A549 (cell line): ENCODE measurements around the gene INSYN2B. TPM values are rescaled to one million over a fixed set of nuclear protein-coding genes. Genes with fewer than 3 reads are reported as not detected.

Source experiments
- ATAC-seq, 2 experiments: fragments of 200-7000 bp in 1 of 2; fragments of >200 bp in 1 of 2; cut with Nextera tagmentation in 1 of 2; cut with Tn5 transposase in 1 of 2; 3 replicates each; pipeline versions ENCODE4 v1.8.0 to v1.9.1; 2018 to 2020; ENCODE audit warnings: mild to moderate bottlenecking in 1 of 2, moderate library complexity in 1 of 2
- CTCF ChIA-PET: fragments of 300-600 bp; sonication (Branson Sonifier 250); formaldehyde crosslinking; extraction: SDS; loops from one replicate; lab custom pipeline; 2021; ENCODE audit warnings: antibody characterized with exemption, inconsistent platforms; lab: Yijun Ruan, JAX
- POLR2A ChIA-PET: fragments of 350-600 bp; formaldehyde crosslinking; extraction: SDS; loops from one replicate; lab custom pipeline; 2021; ENCODE audit warnings: antibody characterized with exemption, inconsistent platforms; lab: Yijun Ruan, JAX
- DNase-seq, 2 experiments: peaks; one replicate each; pipeline versions ENCODE4 v3.0.0 to v3.0.0-alpha.2; 2011 to 2016; ENCODE audit warnings: low read depth in 1 of 2, low spot score in 1 of 2
- FAIRE-seq: peaks from 2 replicates; lab custom pipeline; 2011; peaks lifted over from hg19 to GRCh38; lab: Jason Lieb, UNC
- H3K27ac ChIP-seq, 2 experiments: fragments of >200 bp; sonication (Bioruptor Twin); formaldehyde crosslinking; 3 replicates each; pipeline ENCODE4 v1.5.1; 2016 to 2017
- H3K4me1 ChIP-seq: fragments of >200 bp; sonication (Bioruptor Twin); formaldehyde crosslinking; 3 replicates; pipeline ENCODE4 v1.6.1; 2016
- H3K4me2 ChIP-seq: fragments of >200 bp; sonication (Bioruptor Twin); formaldehyde crosslinking; 3 replicates; pipeline ENCODE4 v1.6.1; 2016
- H3K4me3 ChIP-seq: fragments of >200 bp; sonication (Bioruptor Twin); formaldehyde crosslinking; 3 replicates; pipeline ENCODE4 v1.5.1; 2016
- H3K9me3 ChIP-seq: fragments of >200 bp; sonication (Bioruptor Twin); formaldehyde crosslinking; 3 replicates; pipeline ENCODE4 v1.6.1; 2016
- CHD2 ChIP-seq: fragments of 150-350 bp; IDR thresholded peaks from 2 replicates; pipeline ENCODE4 v1.6.1; 2014; ENCODE audit warnings: low read length; ENCODE audit not compliant: partially characterized antibody
- EHMT2 ChIP-seq: fragments of 200-600 bp; sonication (generic); IDR thresholded peaks from 2 replicates; pipeline ENCODE4 v1.6.1; 2016; ENCODE audit warnings: antibody characterized with exemption, low read depth, mild to moderate bottlenecking, moderate library complexity
- FOSL2 ChIP-seq, 2 experiments: fragments of 450-650 bp in 1 of 2; fragments of >200 bp in 1 of 2; sonication (Bioruptor Twin) in 1 of 2; formaldehyde crosslinking; IDR thresholded peaks; 2 replicates each; pipeline versions ENCODE4 v1.5.0 to v1.6.1; 2016 to 2020; ENCODE audit warnings: mild to moderate bottlenecking in 1 of 2, moderate library complexity in 1 of 2
- FOXS1 ChIP-seq: fragments of 250-450 bp; sonication (Bioruptor Pico); IDR thresholded peaks from 2 replicates; pipeline ENCODE4 v1.5.0; 2020; ENCODE audit warnings: mild to moderate bottlenecking, moderate library complexity
- GATA3 ChIP-seq: IDR thresholded peaks from 2 replicates; pipeline ENCODE4 v1.6.1; 2012; ENCODE audit warnings: borderline replicate concordance
- HEYL ChIP-seq: fragments of 250-450 bp; sonication (Bioruptor Pico); IDR thresholded peaks from 2 replicates; pipeline ENCODE4 v1.8.0; 2021; ENCODE audit warnings: mild to moderate bottlenecking, moderate library complexity
- HOXB13 ChIP-seq: fragments of 250-450 bp; sonication (Bioruptor Pico); IDR thresholded peaks from 2 replicates; pipeline ENCODE4 v1.5.0; 2020; ENCODE audit warnings: low read depth, mild to moderate bottlenecking, moderate library complexity
- JUN ChIP-seq, 2 experiments: fragments of >200 bp; sonication (Bioruptor Twin); formaldehyde crosslinking; IDR thresholded peaks; 2 replicates in 1 of 2; 3 replicates in 1 of 2; pipeline ENCODE4 v1.6.1; 2016 to 2017
- JUNB ChIP-seq: fragments of >200 bp; sonication (Bioruptor Twin); formaldehyde crosslinking; IDR thresholded peaks from 2 replicates; pipeline ENCODE4 v1.6.1; 2016
- NFE2L2 ChIP-seq: fragments of 150-350 bp; conservative IDR thresholded peaks from 2 replicates; pipeline ENCODE4 v1.6.1; 2014; ENCODE audit warnings: low read length
- PHF8 ChIP-seq: fragments of 200-600 bp; sonication (generic); IDR thresholded peaks from 2 replicates; pipeline ENCODE4 v1.6.1; 2016; ENCODE audit warnings: low read depth, mild to moderate bottlenecking, antibody characterized with exemption, moderate library complexity, borderline replicate concordance
- POLR2A ChIP-seq: IDR thresholded peaks from 2 replicates; pipeline ENCODE4 v1.6.1; 2012; ENCODE audit warnings: mild to moderate bottlenecking, low read length
- TFCP2L1 ChIP-seq: fragments of 250-450 bp; sonication (Bioruptor Pico); IDR thresholded peaks from 2 replicates; pipeline ENCODE4 v1.5.0; 2021; ENCODE audit warnings: mild to moderate bottlenecking
- WGBS: methylation state at CpG from one replicate; pipeline ENCODE4 v1.1.6; 2017; ENCODE audit errors: missing lambda C conversion rate; 5-methylcytosine and 5-hydroxymethylcytosine counted together
- polyA plus RNA-seq, 4 experiments: library from polyadenylated mRNA; depleted of rRNA in 3 of 4; stranded (reverse); fragments of >200 nt; fragmentation: RNase III in 1 of 4; extraction: RNeasy Plus Mini Kit Qiagen cat#74134 plus additional on column Dnase treatment in 1 of 4; gene quantifications; 2 replicates in 3 of 4; 3 replicates in 1 of 4; pipeline ENCODE4 v1.2.3, GENCODE V29; 2011 to 2017
- TF ChIP-seq, protein P1 (sequence below): IDR thresholded peaks from 2 replicates; pipeline ENCODE4 v1.6.1; 2012
- TF ChIP-seq, protein P2 (sequence below): fragments of >200 bp; sonication (Bioruptor Twin); formaldehyde crosslinking; IDR thresholded peaks from 2 replicates; pipeline ENCODE4 v1.6.1; 2016
- TF ChIP-seq, protein P3 (sequence below): fragments of >200 bp; sonication (Bioruptor Twin); formaldehyde crosslinking; IDR thresholded peaks from 3 replicates; pipeline ENCODE4 v1.6.1; 2016
- TF ChIP-seq, protein P4 (sequence below): fragments of 200-600 bp; sonication (generic); IDR thresholded peaks from 2 replicates; pipeline ENCODE4 v1.6.1; 2016; ENCODE audit warnings: antibody characterized with exemption, mild to moderate bottlenecking, moderate library complexity

The INSYN2B gene
- polyA plus RNA-seq, 2 of the 4 experiments (the other 2 are of a cell fraction): 0.26 to 0.46 TPM

DNA sequence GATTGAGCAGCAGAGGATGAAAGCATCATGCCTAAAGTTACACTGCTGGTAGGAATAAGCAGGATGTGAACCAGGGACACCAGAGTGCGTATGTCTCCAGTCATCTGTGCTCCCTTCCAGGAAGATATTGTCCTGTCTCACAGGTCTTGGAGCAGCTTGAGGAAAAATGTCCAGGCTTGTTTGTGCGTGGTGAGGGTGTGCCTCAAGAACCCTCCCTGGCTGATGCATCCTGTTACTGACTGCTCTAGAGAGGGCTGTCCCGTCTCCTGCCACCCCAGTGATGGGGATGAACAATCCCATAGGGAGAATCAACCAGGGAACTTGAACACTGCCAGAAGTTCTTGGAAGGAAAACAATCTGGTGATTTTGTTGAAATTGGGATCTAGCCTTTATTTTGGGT, 132.0 kb downstream of the INSYN2B start:
- Histone ChIP-seq H3K9me3 (peaks cover 25% of the 10 kb centered on the region), H3K4me2 (no peak overlapping the region), H3K4me1 (no peaks in the 10 kb centered on the region), H3K4me3 (no peak overlapping the region), H3K27ac (no peak overlapping the region)
- 43% methylated on average over 2 of the region's 3 CpGs for WGBS
- ChIA-PET POLR2A (no interaction called here), CTCF (interaction anchor here (1.8 kb wide), 1 partner anchor 42 kb away, joined by 4 read pairs; no protein-coding TSS in a partner anchor)
- TF ChIP-seq, protein P1, sequence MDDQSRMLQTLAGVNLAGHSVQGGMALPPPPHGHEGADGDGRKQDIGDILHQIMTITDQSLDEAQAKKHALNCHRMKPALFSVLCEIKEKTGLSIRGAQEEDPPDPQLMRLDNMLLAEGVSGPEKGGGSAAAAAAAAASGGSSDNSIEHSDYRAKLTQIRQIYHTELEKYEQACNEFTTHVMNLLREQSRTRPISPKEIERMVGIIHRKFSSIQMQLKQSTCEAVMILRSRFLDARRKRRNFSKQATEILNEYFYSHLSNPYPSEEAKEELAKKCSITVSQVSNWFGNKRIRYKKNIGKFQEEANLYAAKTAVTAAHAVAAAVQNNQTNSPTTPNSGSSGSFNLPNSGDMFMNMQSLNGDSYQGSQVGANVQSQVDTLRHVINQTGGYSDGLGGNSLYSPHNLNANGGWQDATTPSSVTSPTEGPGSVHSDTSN: no peak
- TF ChIP-seq JUN (IDR thresholded peaks at IDR 0.05) (no peak), GATA3 (no peak)
- TF ChIP-seq, protein P2, sequence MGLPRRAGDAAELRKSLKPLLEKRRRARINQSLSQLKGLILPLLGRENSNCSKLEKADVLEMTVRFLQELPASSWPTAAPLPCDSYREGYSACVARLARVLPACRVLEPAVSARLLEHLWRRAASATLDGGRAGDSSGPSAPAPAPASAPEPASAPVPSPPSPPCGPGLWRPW: no peak
- no peak for ATAC-seq
- no peak for FAIRE-seq
- DNase-seq: no peak

DNA sequence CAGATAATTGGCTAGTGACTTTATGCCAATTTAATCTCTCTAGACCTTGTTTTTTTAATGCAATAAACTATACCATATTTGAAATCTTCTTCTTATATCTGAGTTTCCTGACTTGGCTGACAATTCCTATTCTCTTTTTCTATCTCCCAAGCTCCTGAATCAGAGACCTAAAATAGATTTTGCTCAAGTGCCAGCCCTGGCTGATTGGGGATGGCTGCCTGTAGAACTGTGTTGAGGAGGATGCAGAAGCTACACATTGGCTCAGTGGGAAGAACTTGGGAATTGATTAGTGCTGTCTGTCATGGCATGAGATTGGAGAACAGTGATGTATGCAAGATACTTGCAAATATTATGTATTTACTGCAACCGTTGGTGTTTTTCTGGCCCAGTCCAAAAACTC, 132.8 kb downstream of the INSYN2B start:
- Histone ChIP-seq H3K9me3 (peaks cover 20% of the 10 kb centered on the region), H3K4me3 (no peak overlapping the region), H3K4me1 (no peaks in the 10 kb centered on the region), H3K27ac (no peak overlapping the region), H3K4me2 (no peak overlapping the region)
- DNase-seq (no peak), ATAC-seq (no peak), FAIRE-seq (no peak)
- CTCF ChIA-PET: interaction anchor here (0.7 kb wide), 1 partner anchor 20 kb away, joined by 3 read pairs; no protein-coding TSS in a partner anchor
- POLR2A ChIA-PET: no interaction called here
- TF ChIP-seq CHD2 (no peak), POLR2A (no peak), HOXB13 (CRISPR knock-in tag) (no peak)
- WGBS: 59% methylated on average over 1 of the region's 1 CpG

DNA sequence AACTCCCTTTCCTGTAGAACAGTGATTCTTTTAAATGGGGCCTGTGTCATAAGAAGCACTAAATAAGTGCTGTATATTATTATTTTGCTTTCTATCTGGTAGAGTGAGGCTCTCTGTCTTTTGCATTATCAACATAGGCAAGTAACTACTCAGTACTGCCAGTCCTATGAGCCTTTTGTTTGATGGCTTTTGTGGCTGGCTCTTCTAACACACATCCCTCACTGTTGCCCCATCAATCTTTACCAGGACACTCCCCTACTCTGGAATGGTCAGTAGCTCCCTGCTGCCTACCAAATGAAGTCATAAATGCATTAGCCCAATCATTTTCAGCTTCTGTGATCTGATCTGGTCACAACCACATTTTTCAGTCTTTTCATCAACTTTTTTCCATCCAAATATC, 137.6 kb downstream of the INSYN2B start:
- Histone ChIP-seq H3K4me2 (no peak overlapping the region), H3K27ac (no peak overlapping the region), H3K4me1 (no peaks in the 10 kb centered on the region), H3K4me3 (no peak overlapping the region), H3K9me3 (no peaks in the 10 kb centered on the region)
- TF ChIP-seq NFE2L2 (no peak), HEYL (no peak), POLR2A (no peak), PHF8 (no peak), FOXS1 (CRISPR knock-in tag) (no peak), JUNB (no peak), EHMT2 (no peak), TFCP2L1 (CRISPR knock-in tag) (no peak), FOSL2 (IDR thresholded peaks at IDR 0.05) (no peak), FOSL2 (CRISPR knock-in tag; IDR thresholded peaks at IDR 0.05) (no peak)
- TF ChIP-seq, protein P3, sequence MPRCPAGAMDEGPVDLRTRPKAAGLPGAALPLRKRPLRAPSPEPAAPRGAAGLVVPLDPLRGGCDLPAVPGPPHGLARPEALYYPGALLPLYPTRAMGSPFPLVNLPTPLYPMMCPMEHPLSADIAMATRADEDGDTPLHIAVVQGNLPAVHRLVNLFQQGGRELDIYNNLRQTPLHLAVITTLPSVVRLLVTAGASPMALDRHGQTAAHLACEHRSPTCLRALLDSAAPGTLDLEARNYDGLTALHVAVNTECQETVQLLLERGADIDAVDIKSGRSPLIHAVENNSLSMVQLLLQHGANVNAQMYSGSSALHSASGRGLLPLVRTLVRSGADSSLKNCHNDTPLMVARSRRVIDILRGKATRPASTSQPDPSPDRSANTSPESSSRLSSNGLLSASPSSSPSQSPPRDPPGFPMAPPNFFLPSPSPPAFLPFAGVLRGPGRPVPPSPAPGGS: no peak
- TF ChIP-seq, protein P4, sequence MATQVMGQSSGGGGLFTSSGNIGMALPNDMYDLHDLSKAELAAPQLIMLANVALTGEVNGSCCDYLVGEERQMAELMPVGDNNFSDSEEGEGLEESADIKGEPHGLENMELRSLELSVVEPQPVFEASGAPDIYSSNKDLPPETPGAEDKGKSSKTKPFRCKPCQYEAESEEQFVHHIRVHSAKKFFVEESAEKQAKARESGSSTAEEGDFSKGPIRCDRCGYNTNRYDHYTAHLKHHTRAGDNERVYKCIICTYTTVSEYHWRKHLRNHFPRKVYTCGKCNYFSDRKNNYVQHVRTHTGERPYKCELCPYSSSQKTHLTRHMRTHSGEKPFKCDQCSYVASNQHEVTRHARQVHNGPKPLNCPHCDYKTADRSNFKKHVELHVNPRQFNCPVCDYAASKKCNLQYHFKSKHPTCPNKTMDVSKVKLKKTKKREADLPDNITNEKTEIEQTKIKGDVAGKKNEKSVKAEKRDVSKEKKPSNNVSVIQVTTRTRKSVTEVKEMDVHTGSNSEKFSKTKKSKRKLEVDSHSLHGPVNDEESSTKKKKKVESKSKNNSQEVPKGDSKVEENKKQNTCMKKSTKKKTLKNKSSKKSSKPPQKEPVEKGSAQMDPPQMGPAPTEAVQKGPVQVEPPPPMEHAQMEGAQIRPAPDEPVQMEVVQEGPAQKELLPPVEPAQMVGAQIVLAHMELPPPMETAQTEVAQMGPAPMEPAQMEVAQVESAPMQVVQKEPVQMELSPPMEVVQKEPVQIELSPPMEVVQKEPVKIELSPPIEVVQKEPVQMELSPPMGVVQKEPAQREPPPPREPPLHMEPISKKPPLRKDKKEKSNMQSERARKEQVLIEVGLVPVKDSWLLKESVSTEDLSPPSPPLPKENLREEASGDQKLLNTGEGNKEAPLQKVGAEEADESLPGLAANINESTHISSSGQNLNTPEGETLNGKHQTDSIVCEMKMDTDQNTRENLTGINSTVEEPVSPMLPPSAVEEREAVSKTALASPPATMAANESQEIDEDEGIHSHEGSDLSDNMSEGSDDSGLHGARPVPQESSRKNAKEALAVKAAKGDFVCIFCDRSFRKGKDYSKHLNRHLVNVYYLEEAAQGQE: no peak
- no peak for ATAC-seq
- CTCF ChIA-PET: no interaction called here
- no peak for DNase-seq
- POLR2A ChIA-PET: no interaction called here
- FAIRE-seq: no peak
